BJ (cell line): ENCODE data around the gene PIGT. TPM values are rescaled to one million over a fixed set of nuclear protein-coding genes. Genes with fewer than 3 reads are reported as not detected.
A peak's percentile ranks its signal among the peaks of the same experiment; 100 is the strongest.

ENCODE experiments used
- CTCF ChIA-PET: fragments of 350-600 bp; formaldehyde crosslinking; extraction: SDS; loops from one replicate; lab custom pipeline; 2021; ENCODE audit warnings: antibody characterized with exemption, inconsistent platforms; lab: Yijun Ruan, JAX
- POLR2A ChIA-PET: fragments of 300-600 bp; sonication (Branson Sonifier 250); formaldehyde crosslinking; extraction: SDS; loops from one replicate; lab custom pipeline; 2021; ENCODE audit warnings: antibody characterized with exemption; lab: Charles Lee
- DNase-seq: peaks from one replicate; pipeline ENCODE4 v3.0.0-alpha.2; 2011; ENCODE audit warnings: low read depth
- H3K27me3 ChIP-seq: 2 replicates; pipeline ENCODE4 v1.6.0; 2011; ENCODE audit warnings: low read length; ENCODE audit not compliant: control insufficient read depth, insufficient read depth
- H3K36me3 ChIP-seq: 2 replicates; pipeline ENCODE4 v1.5.1; 2011; ENCODE audit warnings: low read length; ENCODE audit not compliant: control insufficient read depth, insufficient read depth
- H3K4me3 ChIP-seq: 2 replicates; pipeline ENCODE4 v1.5.1; 2011; ENCODE audit warnings: low read depth, mild to moderate bottlenecking, control low read depth, low read length
- CTCF ChIP-seq: IDR thresholded peaks from 2 replicates; pipeline ENCODE4 v1.5.1; 2011; ENCODE audit warnings: low read depth, mild to moderate bottlenecking, control low read depth, inconsistent platforms, low read length, moderate library complexity; ENCODE audit not compliant: insufficient read depth
- polyA plus RNA-seq: library from polyadenylated mRNA; depleted of rRNA; stranded (reverse); fragments of >200 nt; gene quantifications from 2 replicates; pipeline ENCODE4 v1.2.3, GENCODE V29; 2011

The PIGT gene
- polyA plus RNA-seq, 1 experiment, result 236 TPM

- ChIA-PET POLR2A (no interaction called here), CTCF (interaction anchor here (0.5 to 4.6 kb wide), 7 partner anchors 11 to 529 kb away, joined by 3 to 20 read pairs (median 3); no protein-coding TSS in a partner anchor)
- no peak overlapping the region for H3K4me3 ChIP-seq
- no peak for DNase-seq
- H3K27me3 ChIP-seq, result peaks cover 9% of the 10 kb centered on the region
- TF ChIP-seq CTCF, result no peak
- H3K36me3 ChIP-seq, result no peaks in the 10 kb centered on the region
Observed at GRCh38 chr20:45452238-45452637, 36.3 kb downstream of the PIGT start.

GRCh38 chr20:45452772-45453691, 37.1 kb downstream of the PIGT start:
- POLR2A ChIA-PET, result no interaction called here

GRCh38 chr20:45456632-45457031, 40.7 kb downstream of the PIGT start:
- DNase-seq, result no peak
- Histone ChIP-seq H3K4me3 (no peak overlapping the region), H3K27me3 (peaks cover 15% of the 10 kb centered on the region), H3K36me3 (no peaks in the 10 kb centered on the region)
- ChIA-PET POLR2A (no interaction called here), CTCF (interaction anchor here (0.7 to 4.6 kb wide), 6 partner anchors 19 to 315 kb away, joined by 3 to 20 read pairs (median 8); no protein-coding TSS in a partner anchor)
- TF ChIP-seq CTCF, result 0 out of 2 replicates have a peak, but pooled peaks have one; percentile 17

More at GRCh38 chr20:45452772-45453691, 37.1 kb downstream of the PIGT start:
- no peak for DNase-seq
- Histone ChIP-seq H3K27me3 (peaks cover 7% of the 10 kb centered on the region), H3K36me3 (no peaks in the 10 kb centered on the region), H3K4me3 (no peak overlapping the region)
- CTCF ChIA-PET, result interaction anchor here (0.5 to 4.6 kb wide), 12 partner anchors 10 to 529 kb away, joined by 3 to 20 read pairs (median 3); no protein-coding TSS in a partner anchor
- no peak for TF ChIP-seq CTCF

GRCh38 chr20:45459606-45460005, 43.7 kb downstream of the PIGT start:
- TF ChIP-seq CTCF, result peak; percentile 15; the same call in 1 of the 2 replicates
- ChIA-PET CTCF (interaction anchor here (0.7 to 1.3 kb wide), 2 partner anchors 11 to 166 kb away, joined by 3 read pairs; no protein-coding TSS in a partner anchor), POLR2A (no interaction called here)
- H3K36me3 ChIP-seq, result no peaks in the 10 kb centered on the region
- H3K4me3 ChIP-seq, result no peak overlapping the region
- peaks cover 11% of the 10 kb centered on the region for H3K27me3 ChIP-seq
- no peak for DNase-seq

GRCh38 chr20:45461225-45461624, 45.3 kb downstream of the PIGT start:
- Histone ChIP-seq H3K36me3 (no peaks in the 10 kb centered on the region), H3K27me3 (peaks cover 12% of the 10 kb centered on the region), H3K4me3 (no peak overlapping the region)
- ChIA-PET CTCF (interaction anchor here (1.2 kb wide), 2 partner anchors 11 to 24 kb away, joined by 3 read pairs; no protein-coding TSS in a partner anchor), POLR2A (no interaction called here)
- no peak for DNase-seq
- TF ChIP-seq CTCF, result no peak
